Measurements from ENCODE around the gene PIGA. TPM values are rescaled to one million over a fixed set of nuclear protein-coding genes. Genes with fewer than 3 reads are reported as not detected.

PIGA gene
- total RNA-seq, 4 donors from 2014 or later: 7.7 to 15.5 (median 9.7) TPM

GRCh38 chrX:15277604-15278003, 57.7 kb downstream of the PIGA start:
- no peak for TF ChIP-seq CTCF (IDR thresholded peaks at IDR 0.05; ENCODE audit: low read depth)

- no peak for TF ChIP-seq CTCF (IDR thresholded peaks at IDR 0.05; ENCODE audit: low read depth)
Measured at GRCh38 chrX:15274946-15275345, 60.4 kb downstream of the PIGA start.

- TF ChIP-seq CTCF (IDR thresholded peaks at IDR 0.05; ENCODE audit: low read depth): no peak
Measured at GRCh38 chrX:15271757-15272156, 63.6 kb downstream of the PIGA start.

GRCh38 chrX:15269618-15270521, 65.5 kb downstream of the PIGA start, which contains the start of gene ASB9:
Gene ASB9, minus strand, starts transcription at chrX:15270083. Its CDS starts 209 bp downstream, at chrX:15269874.
- no peak for TF ChIP-seq CTCF (IDR thresholded peaks at IDR 0.05; ENCODE audit: low read depth)

Other genes with a start within 250 kb of the PIGA start
- gene ASB9, start 65.4 kb downstream of the PIGA start, total RNA-seq: 10 to 100 TPM in 1 of 4 donors, 1 to 10 TPM in 2, under 1 TPM in 1; 0.65 to 15.4 (median 2.4) TPM
- gene ASB11, start 19.9 kb downstream of the PIGA start, total RNA-seq: under 1 TPM in 1 of 4 donors, not detected in 3; 0.33 TPM
- gene VEGFD, start 48.9 kb upstream of the PIGA start, total RNA-seq: 1 to 10 TPM; 2.6 to 9.0 (median 5.3) TPM
- gene PIR, start 157.8 kb upstream of the PIGA start, total RNA-seq: 10 to 100 TPM in 3 of 4 donors, 1 to 10 TPM in 1; 7.8 to 35.4 (median 22.6) TPM
- 1 to 10 TPM; 1.0 to 5.7 (median 2.8) TPM for gene BMX, start 165.3 kb upstream of the PIGA start, total RNA-seq

Data from subcutaneous adipose tissue (tissue), 4 donors.